Fibroblast of lung (primary cell): Measurements from ENCODE around the gene CXorf66. TPM values are rescaled to one million over a fixed set of nuclear protein-coding genes. Genes with fewer than 3 reads are reported as not detected.

ENCODE experiments used
- DNase-seq, 2 donors: peaks; one replicate each; pipeline versions ENCODE4 v3.0.0 to v3.0.0-alpha.2; 2010; ENCODE audit warnings: low read depth in 2 of 2
- H2AFZ ChIP-seq: 2 replicates; pipeline ENCODE4 v1.5.1; 2012; ENCODE audit warnings: low read length, control low read depth, inconsistent platforms
- H3K27ac ChIP-seq: 2 replicates; pipeline ENCODE4 v1.5.1; 2011; ENCODE audit warnings: low read length, control low read depth; ENCODE audit not compliant: insufficient read depth
- H3K27me3 ChIP-seq: 2 replicates; pipeline ENCODE4 v1.5.1; 2011; ENCODE audit warnings: mild to moderate bottlenecking, low read length; ENCODE audit not compliant: control insufficient read depth, insufficient read depth
- H3K36me3 ChIP-seq: 2 replicates; pipeline ENCODE4 v1.5.1; 2011; ENCODE audit warnings: low read length; ENCODE audit not compliant: control insufficient read depth, insufficient read depth
- H3K4me1 ChIP-seq: 2 replicates; pipeline ENCODE4 v1.5.1; 2011; ENCODE audit warnings: low read length; ENCODE audit not compliant: control insufficient read depth, insufficient read depth; ENCODE audit errors: extremely low read depth
- H3K4me2 ChIP-seq: 2 replicates; pipeline ENCODE4 v1.5.1; 2011; ENCODE audit warnings: low read length, control low read depth; ENCODE audit not compliant: insufficient read depth; ENCODE audit errors: extremely low read depth
- H3K4me3 ChIP-seq, 4 experiments: fragments of 200-600 bp in 1 of 4; sonication (generic) in 1 of 4; replicated peaks in 1 of 4; 2 replicates each; pipeline ENCODE4 v1.5.1; 2011 to 2016; ENCODE audit warnings: low read length in 4 of 4, low read depth in 3 of 4, mild to moderate bottlenecking in 3 of 4, control low read depth in 2 of 4, inconsistent platforms in 1 of 4, mixed read lengths in 1 of 4; ENCODE audit not compliant: insufficient read depth in 1 of 4; ENCODE audit errors: control extremely low read depth in 1 of 4
- H3K79me2 ChIP-seq: 2 replicates; pipeline ENCODE4 v1.5.1; 2012; ENCODE audit warnings: mild to moderate bottlenecking, low read length, inconsistent platforms; ENCODE audit not compliant: control insufficient read depth, insufficient read depth
- H3K9ac ChIP-seq: 2 replicates; pipeline ENCODE4 v1.5.1; 2011; ENCODE audit warnings: mild to moderate bottlenecking, low read length, control low read depth; ENCODE audit not compliant: insufficient read depth
- H3K9me3 ChIP-seq: 2 replicates; pipeline ENCODE4 v1.5.1; 2012; ENCODE audit warnings: low read depth, low read length; ENCODE audit not compliant: control insufficient read depth, insufficient read depth
- H4K20me1 ChIP-seq: 2 replicates; pipeline ENCODE4 v1.5.1; 2011; ENCODE audit warnings: low read length; ENCODE audit not compliant: control insufficient read depth, insufficient read depth; ENCODE audit errors: extremely low read depth
- EZH2 ChIP-seq: IDR thresholded peaks from 2 replicates; pipeline ENCODE4 v1.5.1; 2012; ENCODE audit warnings: low read length, control low read depth, mild to moderate bottlenecking; ENCODE audit errors: missing control alignments
- polyA plus RNA-seq, 2 donors: library from polyadenylated mRNA; depleted of rRNA in 1 of 2; stranded (reverse) in 1 of 2; unstranded in 1 of 2; fragments of >200 nt; gene quantifications; 2 replicates each; pipeline ENCODE4 v1.2.1, GENCODE V29; 2011 to 2012; ENCODE audit warnings: missing spikeins in 1 of 2
- total RNA-seq: library from RNA; depleted of rRNA; stranded (reverse); fragments of >200 nt; gene quantifications from 2 replicates; pipeline ENCODE4 v1.2.1, GENCODE V29; 2014
- TF ChIP-seq, protein P1 (sequence below), 2 donors: IDR thresholded peaks in 1 of 2; conservative IDR thresholded peaks in 1 of 2; 1 replicate in 1 of 2; 2 replicates in 1 of 2; pipeline ENCODE4 v1.5.1; 2011 to 2012; ENCODE audit warnings: low read length in 2 of 2, control low read depth in 1 of 2, inconsistent platforms in 1 of 2, low read depth in 1 of 2, mild to moderate bottlenecking in 1 of 2

The CXorf66 gene
- total and polyA plus RNA-seq, 2 donors (not counting 1 experiment from before 2014, with no cell fraction given), result not detected

- no peaks in the 10 kb centered on the region for H4K20me1 ChIP-seq
- no peak for DNase-seq
- no peaks in the 10 kb centered on the region for H3K4me1 ChIP-seq
- no peak overlapping the region for H3K27ac ChIP-seq
- no peaks in the 10 kb centered on the region for H3K36me3 ChIP-seq
- no peak overlapping the region for H3K4me2 ChIP-seq
- H3K4me3 ChIP-seq, result no peak overlapping the region
- H3K79me2 ChIP-seq, result no peaks in the 10 kb centered on the region
- H3K9me3 ChIP-seq, result no peaks in the 10 kb centered on the region
- H2AFZ ChIP-seq, result no peak overlapping the region
- H3K9ac ChIP-seq, result no peak overlapping the region
- TF ChIP-seq, protein P1, sequence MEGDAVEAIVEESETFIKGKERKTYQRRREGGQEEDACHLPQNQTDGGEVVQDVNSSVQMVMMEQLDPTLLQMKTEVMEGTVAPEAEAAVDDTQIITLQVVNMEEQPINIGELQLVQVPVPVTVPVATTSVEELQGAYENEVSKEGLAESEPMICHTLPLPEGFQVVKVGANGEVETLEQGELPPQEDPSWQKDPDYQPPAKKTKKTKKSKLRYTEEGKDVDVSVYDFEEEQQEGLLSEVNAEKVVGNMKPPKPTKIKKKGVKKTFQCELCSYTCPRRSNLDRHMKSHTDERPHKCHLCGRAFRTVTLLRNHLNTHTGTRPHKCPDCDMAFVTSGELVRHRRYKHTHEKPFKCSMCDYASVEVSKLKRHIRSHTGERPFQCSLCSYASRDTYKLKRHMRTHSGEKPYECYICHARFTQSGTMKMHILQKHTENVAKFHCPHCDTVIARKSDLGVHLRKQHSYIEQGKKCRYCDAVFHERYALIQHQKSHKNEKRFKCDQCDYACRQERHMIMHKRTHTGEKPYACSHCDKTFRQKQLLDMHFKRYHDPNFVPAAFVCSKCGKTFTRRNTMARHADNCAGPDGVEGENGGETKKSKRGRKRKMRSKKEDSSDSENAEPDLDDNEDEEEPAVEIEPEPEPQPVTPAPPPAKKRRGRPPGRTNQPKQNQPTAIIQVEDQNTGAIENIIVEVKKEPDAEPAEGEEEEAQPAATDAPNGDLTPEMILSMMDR (conservative IDR thresholded peaks at IDR 0.05 in 1 of 2, IDR thresholded peaks at IDR 0.05 in 1 of 2; ENCODE audit: low read depth in 1 of 2, low read length in 2 of 2), result no peak
- TF ChIP-seq EZH2, result no peak
- no peaks in the 10 kb centered on the region for H3K27me3 ChIP-seq
Measured at GRCh38 chrX:139949703-139950102, 15.6 kb downstream of the CXorf66 start.

GRCh38 chrX:139945075-139945474, 20.2 kb downstream of the CXorf66 start:
- Histone ChIP-seq H3K36me3 (no peaks in the 10 kb centered on the region), H4K20me1 (no peaks in the 10 kb centered on the region), H3K4me2 (no peak overlapping the region), H3K27ac (no peak overlapping the region), H3K4me1 (no peaks in the 10 kb centered on the region), H3K79me2 (no peaks in the 10 kb centered on the region), H2AFZ (no peak overlapping the region), H3K27me3 (no peaks in the 10 kb centered on the region), H3K9ac (no peak overlapping the region), H3K9me3 (no peaks in the 10 kb centered on the region), H3K4me3 (no peak overlapping the region)
- no peak for TF ChIP-seq EZH2
- TF ChIP-seq, protein P1 (conservative IDR thresholded peaks at IDR 0.05 in 1 of 2, IDR thresholded peaks at IDR 0.05 in 1 of 2; ENCODE audit: low read depth in 1 of 2, low read length in 2 of 2), result no peak
- no peak for DNase-seq

DNA sequence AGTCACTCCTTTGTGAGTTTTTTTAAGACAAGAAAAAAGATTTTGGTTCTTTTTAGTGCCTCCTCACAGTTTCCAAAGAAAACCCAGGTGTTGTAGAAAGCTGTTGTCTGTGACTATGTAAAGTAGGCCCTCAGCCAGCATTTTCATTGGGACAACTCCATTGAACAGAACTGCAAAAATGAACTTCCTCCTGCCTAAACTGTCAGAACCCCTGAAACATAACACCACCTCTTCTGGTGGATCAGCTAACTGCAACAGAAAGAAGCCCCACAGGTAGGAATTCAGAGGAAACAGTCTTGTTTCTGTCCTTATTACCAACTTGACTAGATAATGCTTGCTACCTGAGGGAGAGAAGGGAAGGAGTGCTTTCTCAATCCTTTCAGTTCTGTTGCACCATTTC, 29.1 kb downstream of the CXorf66 start:
- DNase-seq, result no peak
- Histone ChIP-seq H3K79me2 (peaks cover 2% of the 10 kb centered on the region), H3K9ac (no peak overlapping the region), H3K36me3 (no peaks in the 10 kb centered on the region), H3K4me2 (no peak overlapping the region), H2AFZ (no peak overlapping the region), H3K4me1 (no peaks in the 10 kb centered on the region), H3K27me3 (no peaks in the 10 kb centered on the region), H4K20me1 (no peaks in the 10 kb centered on the region), H3K27ac (no peak overlapping the region), H3K4me3 (no peak overlapping the region), H3K9me3 (no peaks in the 10 kb centered on the region)
- no peak for TF ChIP-seq EZH2
- TF ChIP-seq, protein P1 (conservative IDR thresholded peaks at IDR 0.05 in 1 of 2, IDR thresholded peaks at IDR 0.05 in 1 of 2; ENCODE audit: low read depth in 1 of 2, low read length in 2 of 2), result no peak
